GM12878 (cell line): ENCODE results near the gene LDHAL6A. TPM values are rescaled to one million over a fixed set of nuclear protein-coding genes. Genes with fewer than 3 reads are reported as not detected.

Source experiments
- ATAC-seq: fragments of 200-7000 bp; cut with Tn5 transposase; 3 replicates; pipeline ENCODE4 v1.9.1; 2020; ENCODE audit warnings: mild to moderate bottlenecking, moderate library complexity
- BruUV-seq: library from RNA; stranded (reverse); fragments of 400-500 nt; replicated peaks from 2 replicates; lab custom pipeline; 2021; lab: Mats Ljungman, UMichigan
- CTCF ChIA-PET: fragments of 300-600 bp; sonication (Branson Sonifier 250); formaldehyde crosslinking; extraction: SDS; loops from one replicate; lab custom pipeline; 2021; ENCODE audit warnings: inconsistent platforms; lab: Yijun Ruan, JAX
- POLR2A ChIA-PET: fragments of 350-600 bp; formaldehyde crosslinking; extraction: SDS; loops from one replicate; lab custom pipeline; 2021; ENCODE audit warnings: inconsistent platforms; lab: Charles Lee
- RAD21 ChIA-PET: fragments of 300-600 bp; sonication (Branson Sonifier 250); formaldehyde crosslinking; loops from one replicate; lab custom pipeline; 2023; ENCODE audit warnings: antibody characterized with exemption; ENCODE audit not compliant: unreplicated experiment; lab: Charles Lee
- SMC1A ChIA-PET: fragments of 300-600 bp; sonication (Branson Sonifier 250); formaldehyde crosslinking; loops from one replicate; lab custom pipeline; 2023; ENCODE audit not compliant: unreplicated experiment, uncharacterized antibody; lab: Charles Lee
- DNase-seq: peaks from one replicate; pipeline ENCODE4 v3.0.0-alpha.2; 2011; ENCODE audit warnings: low read depth, low spot score
- FAIRE-seq: peaks from 3 replicates; lab custom pipeline; 2011; peaks lifted over from hg19 to GRCh38; lab: Jason Lieb, UNC
- H2AFZ ChIP-seq: 2 replicates; pipeline ENCODE4 v1.6.0; 2011; ENCODE audit warnings: low read depth, low read length, control low read depth; ENCODE audit not compliant: control insufficient read depth
- H3K27ac ChIP-seq: 2 replicates; pipeline ENCODE4 v1.5.1; 2011; ENCODE audit warnings: control low read depth; ENCODE audit not compliant: control insufficient read depth, insufficient read depth
- H3K27me3 ChIP-seq, 2 experiments: replicated peaks in 1 of 2; 2 replicates each; pipeline versions ENCODE4 v1.6.0 to v1.6.1; 2011; ENCODE audit warnings: low read length in 1 of 2; ENCODE audit not compliant: control insufficient read depth in 2 of 2, insufficient read depth in 2 of 2
- H3K36me3 ChIP-seq, 2 experiments: 2 replicates each; pipeline ENCODE4 v1.5.1; 2011; ENCODE audit warnings: low read length in 1 of 2; ENCODE audit not compliant: control insufficient read depth in 2 of 2, insufficient read depth in 2 of 2
- H3K4me1 ChIP-seq: 2 replicates; pipeline ENCODE4 v1.6.1; 2011; ENCODE audit warnings: mild to moderate bottlenecking, low read length, moderate library complexity, mixed read lengths; ENCODE audit not compliant: control insufficient read depth, insufficient read depth
- H3K4me2 ChIP-seq: 2 replicates; pipeline ENCODE4 v1.6.0; 2011; ENCODE audit warnings: control low read depth; ENCODE audit not compliant: control insufficient read depth, insufficient read depth
- H3K4me3 ChIP-seq: fragments of 200-600 bp; sonication (generic); 2 replicates; pipeline ENCODE4 v1.5.1; 2016
- H3K79me2 ChIP-seq: 2 replicates; pipeline ENCODE4 v1.6.0; 2011; ENCODE audit warnings: low read length; ENCODE audit not compliant: control insufficient read depth, insufficient read depth
- H3K9ac ChIP-seq: 2 replicates; pipeline ENCODE4 v1.8.0; 2011; ENCODE audit warnings: low read length, control low read depth, mixed read lengths; ENCODE audit not compliant: control insufficient read depth, insufficient read depth
- H3K9me3 ChIP-seq: replicated peaks from 3 replicates; pipeline ENCODE4 v1.5.1; 2011; ENCODE audit warnings: mild to moderate bottlenecking, low read length; ENCODE audit not compliant: control insufficient read depth, insufficient read depth
- H4K20me1 ChIP-seq: 2 replicates; pipeline ENCODE4 v1.6.0; 2011; ENCODE audit not compliant: control insufficient read depth, insufficient read depth
- BACH1 ChIP-seq: fragments of 450-650 bp; IDR thresholded peaks from 2 replicates; pipeline ENCODE4 v1.6.1; 2017; ENCODE audit warnings: mild to moderate bottlenecking, borderline replicate concordance
- BCL11A ChIP-seq: IDR thresholded peaks from 2 replicates; pipeline ENCODE4 v1.6.1; 2011; ENCODE audit warnings: low read depth, low read length
- CHD2 ChIP-seq: IDR thresholded peaks from 2 replicates; pipeline ENCODE4 v1.6.1; 2011; ENCODE audit warnings: low read depth, low read length, improper control_type of control experiment, borderline replicate concordance
- CHD4 ChIP-seq: fragments of 200-600 bp; sonication (generic); IDR thresholded peaks from 2 replicates; pipeline ENCODE4 v1.6.1; 2016; ENCODE audit warnings: mild to moderate bottlenecking
- NR2C2 ChIP-seq: IDR thresholded peaks from 2 replicates; pipeline ENCODE4 v1.6.1; 2011; ENCODE audit warnings: borderline replicate concordance, low read depth; ENCODE audit not compliant: control insufficient read depth, insufficient read length
- PAX5 ChIP-seq: IDR thresholded peaks from 2 replicates; pipeline ENCODE4 v1.6.1; 2011; ENCODE audit warnings: low read depth, low read length, borderline replicate concordance
- RAD51 ChIP-seq: fragments of 450-650 bp; IDR thresholded peaks from 2 replicates; pipeline ENCODE4 v1.6.1; 2016; ENCODE audit warnings: moderate library complexity, mild to moderate bottlenecking, inconsistent platforms
- RBBP5 ChIP-seq: fragments of 200-600 bp; sonication (generic); conservative IDR thresholded peaks from 2 replicates; pipeline ENCODE4 v1.6.1; 2016
- RFX5 ChIP-seq: IDR thresholded peaks from 2 replicates; pipeline ENCODE4 v1.6.1; 2011; ENCODE audit warnings: low read depth, low read length, improper control_type of control experiment
- RUNX3 ChIP-seq: IDR thresholded peaks from 2 replicates; pipeline ENCODE4 v1.6.1; 2012; ENCODE audit warnings: low read length, inconsistent platforms
- SP1 ChIP-seq: IDR thresholded peaks from one replicate; pipeline ENCODE4 v1.6.1; 2011; ENCODE audit warnings: low read depth, low read length
- WGBS: methylation state at CpG from one replicate; pipeline ENCODE4 v1.1.6; 2016; ENCODE audit warnings: low lambda C conversion rate; ENCODE audit not compliant: insufficient replicate concordance, insufficient coverage; ENCODE audit errors: missing lambda C conversion rate; 5-methylcytosine and 5-hydroxymethylcytosine counted together
- in situ Hi-C: fragments of 300-500 bp; cut with MboI; formaldehyde crosslinking; loops from 9 replicates; pipeline ENCODE4 v1.14.3; 2018; ENCODE audit warnings: mixed read lengths
- intact Hi-C: fragments of 100-400 bp; cut with micrococcal nuclease; formaldehyde crosslinking; loops from one replicate; pipeline ENCODE4 v1.14.2; 2022; ENCODE audit not compliant: unreplicated experiment
- polyA plus RNA-seq, 11 experiments: library from polyadenylated mRNA; depleted of rRNA in 4 of 11; unstranded in 6 of 11; stranded (reverse) in 5 of 11; fragments of >200 nt; fragmentation: Nextera tagmentation in 4 of 11; fragmentation: Illumina TruSeq in 1 of 11; extraction: Ambion mirVana in 4 of 11; extraction: Trizol in 1 of 11; gene quantifications; 1 replicate in 1 of 11; 2 replicates in 10 of 11; pipeline versions ENCODE4 v1.2.1 to v1.2.3, GENCODE V29; 2011 to 2016; ENCODE audit warnings: inconsistent platforms in 2 of 11, missing spikeins in 2 of 11, low read depth in 1 of 11
- total RNA-seq, 4 experiments: library from RNA; depleted of rRNA in 3 of 4; stranded (reverse); fragments of >200 nt in 3 of 4; fragmentation: Illumina TruSeq in 1 of 4; extraction: Trizol in 1 of 4; gene quantifications; 2 replicates each; pipeline versions ENCODE4 v1.2.1 to v1.2.3, GENCODE V29; 2013 to 2021
- TF ChIP-seq, protein P1 (sequence below): fragments of 450-650 bp; IDR thresholded peaks from 2 replicates; pipeline ENCODE4 v1.6.1; 2017; ENCODE audit warnings: low read depth, mild to moderate bottlenecking, moderate library complexity
- TF ChIP-seq, protein P2 (sequence below): fragments of 150-350 bp; IDR thresholded peaks from 2 replicates; pipeline ENCODE4 v1.6.1; 2014; ENCODE audit warnings: mild to moderate bottlenecking, low read depth, low read length

The LDHAL6A gene
- total and polyA plus RNA-seq, 10 of the 15 experiments (the other 5 are each of a cell fraction or from before 2014, with no cell fraction given), result 0.03 to 0.11 (median 0.09) TPM; not detected in 7

DNA sequence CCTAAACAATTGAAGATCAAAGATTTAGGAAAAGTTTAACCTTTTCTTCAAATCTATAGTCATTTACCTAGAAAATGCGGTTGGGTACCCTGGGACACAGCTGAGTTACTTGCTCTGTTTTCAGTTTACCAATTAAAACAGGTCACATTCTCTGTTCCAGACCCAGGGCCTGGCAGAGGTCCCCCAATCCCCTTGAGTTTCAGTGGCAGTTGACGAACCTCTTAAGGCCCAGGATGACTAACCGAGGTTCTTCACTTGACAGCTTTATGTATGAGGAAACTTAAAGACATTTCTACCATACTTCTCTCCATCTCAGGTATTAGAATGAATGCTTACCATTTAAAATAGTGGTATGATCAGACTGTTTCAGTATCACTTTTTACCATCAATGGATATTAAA lies 16.3 kb downstream of the LDHAL6A start:
- no peaks in the 10 kb centered on the region for H3K79me2 ChIP-seq
- ATAC-seq (peak; percentile 54), FAIRE-seq (no peak)
- no TSS peak for BruUV-seq
- no peak for TF ChIP-seq RFX5
- no peak for TF ChIP-seq RAD51
- peak; percentile 18; the same call in 1 of the 2 replicates for TF ChIP-seq RUNX3
- TF ChIP-seq, protein P1, sequence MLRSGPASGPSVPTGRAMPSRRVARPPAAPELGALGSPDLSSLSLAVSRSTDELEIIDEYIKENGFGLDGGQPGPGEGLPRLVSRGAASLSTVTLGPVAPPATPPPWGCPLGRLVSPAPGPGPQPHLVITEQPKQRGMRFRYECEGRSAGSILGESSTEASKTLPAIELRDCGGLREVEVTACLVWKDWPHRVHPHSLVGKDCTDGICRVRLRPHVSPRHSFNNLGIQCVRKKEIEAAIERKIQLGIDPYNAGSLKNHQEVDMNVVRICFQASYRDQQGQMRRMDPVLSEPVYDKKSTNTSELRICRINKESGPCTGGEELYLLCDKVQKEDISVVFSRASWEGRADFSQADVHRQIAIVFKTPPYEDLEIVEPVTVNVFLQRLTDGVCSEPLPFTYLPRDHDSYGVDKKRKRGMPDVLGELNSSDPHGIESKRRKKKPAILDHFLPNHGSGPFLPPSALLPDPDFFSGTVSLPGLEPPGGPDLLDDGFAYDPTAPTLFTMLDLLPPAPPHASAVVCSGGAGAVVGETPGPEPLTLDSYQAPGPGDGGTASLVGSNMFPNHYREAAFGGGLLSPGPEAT, result no peak
- no peak for TF ChIP-seq BACH1
- TF ChIP-seq, all 136 proteins: peak for 1
- H3K4me2 ChIP-seq, result no peak overlapping the region
- WGBS, result 22% methylated on average over 3 of the region's 3 CpGs
- H3K9me3 ChIP-seq, result no peaks in the 10 kb centered on the region
- peaks cover 3% of the 10 kb centered on the region; the same call in 1 of the 2 replicates for H3K4me1 ChIP-seq
- no peak for DNase-seq
- no peak overlapping the region for H3K9ac ChIP-seq
- ChIA-PET POLR2A (no interaction called here), RAD21 (interaction anchor here (1.3 kb wide), 1 partner anchor 259 kb away, joined by 3 read pairs; no protein-coding TSS in a partner anchor), CTCF (interaction anchor here (1.6 kb wide), 1 partner anchor 293 kb away, joined by 4 read pairs; no protein-coding TSS in a partner anchor), SMC1A (no interaction called here)
- H3K36me3 ChIP-seq, result no peaks in the 10 kb centered on the region; a peak in 1 of 4 replicates
- no peak overlapping the region for H2AFZ ChIP-seq
- no peak overlapping the region for H3K4me3 ChIP-seq
- in situ Hi-C loops, result no loop called here
- intact Hi-C loops, result no loop called here
- no peak overlapping the region for H3K27ac ChIP-seq
- no peaks in the 10 kb centered on the region for H4K20me1 ChIP-seq
- H3K27me3 ChIP-seq, result no peaks in the 10 kb centered on the region

DNA sequence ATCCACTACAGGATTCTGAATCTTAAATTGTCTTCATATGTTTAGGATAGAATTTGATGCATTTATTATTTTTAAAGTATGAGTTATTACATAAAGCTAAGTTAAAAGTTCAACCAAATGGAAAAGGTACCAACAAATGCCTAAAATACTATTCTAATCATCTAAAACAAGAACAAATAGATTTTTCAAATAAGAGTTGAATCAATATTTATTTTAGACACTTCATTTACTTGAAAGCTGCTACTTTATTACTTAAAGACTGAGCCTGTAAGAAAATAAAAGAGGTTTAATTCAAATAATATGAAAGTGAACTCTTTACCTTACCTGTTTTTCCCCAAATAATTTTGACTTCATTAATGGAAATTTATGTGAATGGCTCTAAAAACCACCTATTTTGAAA lies 16.9 kb downstream of the LDHAL6A start:
- H2AFZ ChIP-seq, result no peak overlapping the region
- ATAC-seq (no peak), FAIRE-seq (no peak), DNase-seq (no peak)
- intact Hi-C loops, result no loop called here
- BruUV-seq, result no TSS peak
- in situ Hi-C loops, result no loop called here
- H4K20me1 ChIP-seq, result no peaks in the 10 kb centered on the region
- H3K27ac ChIP-seq, result no peak overlapping the region
- ChIA-PET POLR2A (no interaction called here), SMC1A (interaction anchor here (1.3 kb wide), 1 partner anchor 229 kb away, joined by 6 read pairs; no protein-coding TSS in a partner anchor), CTCF (interaction anchor here (1.6 kb wide), 1 partner anchor 292 kb away, joined by 4 read pairs; no protein-coding TSS in a partner anchor), RAD21 (interaction anchor here (1.3 kb wide), 1 partner anchor 259 kb away, joined by 3 read pairs; no protein-coding TSS in a partner anchor)
- peaks cover 3% of the 10 kb centered on the region; the same call in 1 of the 2 replicates for H3K4me1 ChIP-seq
- no peaks in the 10 kb centered on the region for H3K79me2 ChIP-seq
- peaks cover 0 to 3% of the 10 kb centered on the region in 2 experiments; a peak in 1 of 4 replicates for H3K36me3 ChIP-seq
- H3K27me3 ChIP-seq, result no peaks in the 10 kb centered on the region
- no peak overlapping the region for H3K9ac ChIP-seq
- H3K4me2 ChIP-seq, result no peak overlapping the region
- H3K9me3 ChIP-seq, result no peaks in the 10 kb centered on the region
- H3K4me3 ChIP-seq, result no peak overlapping the region
- no peak for TF ChIP-seq PAX5
- TF ChIP-seq CHD2, result no peak
- TF ChIP-seq, protein P2, sequence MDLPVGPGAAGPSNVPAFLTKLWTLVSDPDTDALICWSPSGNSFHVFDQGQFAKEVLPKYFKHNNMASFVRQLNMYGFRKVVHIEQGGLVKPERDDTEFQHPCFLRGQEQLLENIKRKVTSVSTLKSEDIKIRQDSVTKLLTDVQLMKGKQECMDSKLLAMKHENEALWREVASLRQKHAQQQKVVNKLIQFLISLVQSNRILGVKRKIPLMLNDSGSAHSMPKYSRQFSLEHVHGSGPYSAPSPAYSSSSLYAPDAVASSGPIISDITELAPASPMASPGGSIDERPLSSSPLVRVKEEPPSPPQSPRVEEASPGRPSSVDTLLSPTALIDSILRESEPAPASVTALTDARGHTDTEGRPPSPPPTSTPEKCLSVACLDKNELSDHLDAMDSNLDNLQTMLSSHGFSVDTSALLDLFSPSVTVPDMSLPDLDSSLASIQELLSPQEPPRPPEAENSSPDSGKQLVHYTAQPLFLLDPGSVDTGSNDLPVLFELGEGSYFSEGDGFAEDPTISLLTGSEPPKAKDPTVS, result no peak
- no peak for TF ChIP-seq CHD4
- TF ChIP-seq RBBP5, result no peak
- no peak for TF ChIP-seq SP1
- TF ChIP-seq NR2C2, result no peak
- no peak for TF ChIP-seq BCL11A
